ENCODE measurements around the gene DNAJC2.
"Not testable (repeated sequence)": the region's sequence is repeated elsewhere in the genome, so short reads cannot be mapped to it uniquely, and the experiment has no call there.

DNAJC2 gene

GRCh38 chr7:103264054-103264453 lies 80.5 kb downstream of the DNAJC2 start:
- not testable (repeated sequence) for DNase-seq
